ENCODE measurements around the gene PLCG1. TPM values are rescaled to one million over a fixed set of nuclear protein-coding genes. Genes with fewer than 3 reads are reported as not detected.

PLCG1 gene
- total and polyA plus RNA-seq, 2 of the 8 experiments (the other 6 are each of a cell fraction or from before 2014, with no cell fraction given): 103 to 154 TPM

- TF ChIP-seq CHD7 (IDR thresholded peaks at IDR 0.05; ENCODE audit: insufficient replicate concordance, low read length) (no peak), BCL11A (IDR thresholded peaks at IDR 0.05; ENCODE audit: low read depth in 2 of 2, low read length in 2 of 2) (no peak), TEAD4 (IDR thresholded peaks at IDR 0.05; ENCODE audit: low read depth, low read length) (no peak), ATF3 (IDR thresholded peaks at IDR 0.05; ENCODE audit: insufficient read depth, low read depth, low read length) (no peak), KDM5A (IDR thresholded peaks at IDR 0.05; ENCODE audit: low read length) (no peak), EP300 (IDR thresholded peaks at IDR 0.05; ENCODE audit: borderline replicate concordance in 1 of 2, low read depth in 2 of 2, low read length in 2 of 2) (no peak), HDAC6 (IDR thresholded peaks at IDR 0.05; ENCODE audit: low read depth, low read length) (no peak), POU5F1 (IDR thresholded peaks at IDR 0.05; ENCODE audit: low read depth, low read length) (no peak), TCF12 (IDR thresholded peaks at IDR 0.05; ENCODE audit: low read depth, low read length) (no peak), BRCA1 (IDR thresholded peaks at IDR 0.05; ENCODE audit: low read depth, low read length) (no peak)
Observed at GRCh38 chr20:41187668-41188067, 50.3 kb downstream of the PLCG1 start (continued).
